ENCODE results near the gene SLC4A1. TPM values are rescaled to one million over a fixed set of nuclear protein-coding genes. Genes with fewer than 3 reads are reported as not detected.

The SLC4A1 gene
- polyA plus RNA-seq, 1 of the 3 experiments (the other 2 are of a cell fraction): not detected

DNA sequence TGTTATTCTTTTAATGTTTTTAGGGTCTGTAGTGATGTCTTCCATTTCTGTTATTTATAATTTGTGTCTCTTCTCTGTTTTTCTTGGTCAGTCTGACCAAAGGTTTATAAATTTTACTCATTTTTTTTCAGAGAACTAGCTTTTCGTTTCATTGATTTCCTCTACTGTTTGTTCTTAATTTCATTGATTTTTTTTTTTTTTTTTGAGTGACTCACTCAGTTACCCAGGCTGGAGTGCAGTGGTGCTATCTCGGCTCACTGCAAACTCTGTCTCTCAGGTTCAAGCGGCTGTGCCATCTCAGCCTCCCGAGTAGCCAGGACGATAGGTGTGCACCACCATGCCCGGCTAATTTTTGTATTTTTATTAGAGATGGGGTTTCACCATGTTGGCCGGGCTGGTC lies 35.9 kb downstream of the SLC4A1 start:
- TF ChIP-seq TCF12 (IDR thresholded peaks at IDR 0.05) (no peak), GATA2 (CRISPR knock-in tag; IDR thresholded peaks at IDR 0.05) (no peak), CHD2 (IDR thresholded peaks at IDR 0.05; ENCODE audit: low read length, partially characterized antibody) (no peak), NFIC (IDR thresholded peaks at IDR 0.05; ENCODE audit: borderline replicate concordance) (no peak), MXI1 (IDR thresholded peaks at IDR 0.05; ENCODE audit: low read depth, low read length) (no peak), YY1 (IDR thresholded peaks at IDR 0.05; ENCODE audit: low read depth) (no peak), MEF2A (IDR thresholded peaks at IDR 0.05; ENCODE audit: borderline replicate concordance, low read depth) (no peak), GABPA (IDR thresholded peaks at IDR 0.05; ENCODE audit: low read depth) (no peak), EP300 (IDR thresholded peaks at IDR 0.05; ENCODE audit: borderline replicate concordance in 1 of 2, low read depth in 1 of 2, low read length in 1 of 2) (no peak), RFX5 (IDR thresholded peaks at IDR 0.05; ENCODE audit: low read length) (no peak), FOSL2 (IDR thresholded peaks at IDR 0.05; ENCODE audit: borderline replicate concordance, low read depth) (no peak), SMC3 (IDR thresholded peaks at IDR 0.05; ENCODE audit: low read depth, low read length) (no peak), RAD21 (IDR thresholded peaks at IDR 0.05; ENCODE audit: low read length) (no peak), FOXM1 (IDR thresholded peaks at IDR 0.05; ENCODE audit: low read depth) (no peak), FOXJ3 (CRISPR knock-in tag; IDR thresholded peaks at IDR 0.05) (no peak), EZH2phosphoT487 (IDR thresholded peaks at IDR 0.05; ENCODE audit: borderline replicate concordance, low read depth) (no peak)
- TF ChIP-seq, protein P1, sequence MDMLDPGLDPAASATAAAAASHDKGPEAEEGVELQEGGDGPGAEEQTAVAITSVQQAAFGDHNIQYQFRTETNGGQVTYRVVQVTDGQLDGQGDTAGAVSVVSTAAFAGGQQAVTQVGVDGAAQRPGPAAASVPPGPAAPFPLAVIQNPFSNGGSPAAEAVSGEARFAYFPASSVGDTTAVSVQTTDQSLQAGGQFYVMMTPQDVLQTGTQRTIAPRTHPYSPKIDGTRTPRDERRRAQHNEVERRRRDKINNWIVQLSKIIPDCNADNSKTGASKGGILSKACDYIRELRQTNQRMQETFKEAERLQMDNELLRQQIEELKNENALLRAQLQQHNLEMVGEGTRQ (IDR thresholded peaks at IDR 0.05; ENCODE audit: borderline replicate concordance, low read depth, low read length): no peak
- TF ChIP-seq, protein P2, sequence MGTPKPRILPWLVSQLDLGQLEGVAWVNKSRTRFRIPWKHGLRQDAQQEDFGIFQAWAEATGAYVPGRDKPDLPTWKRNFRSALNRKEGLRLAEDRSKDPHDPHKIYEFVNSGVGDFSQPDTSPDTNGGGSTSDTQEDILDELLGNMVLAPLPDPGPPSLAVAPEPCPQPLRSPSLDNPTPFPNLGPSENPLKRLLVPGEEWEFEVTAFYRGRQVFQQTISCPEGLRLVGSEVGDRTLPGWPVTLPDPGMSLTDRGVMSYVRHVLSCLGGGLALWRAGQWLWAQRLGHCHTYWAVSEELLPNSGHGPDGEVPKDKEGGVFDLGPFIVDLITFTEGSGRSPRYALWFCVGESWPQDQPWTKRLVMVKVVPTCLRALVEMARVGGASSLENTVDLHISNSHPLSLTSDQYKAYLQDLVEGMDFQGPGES (IDR thresholded peaks at IDR 0.05; ENCODE audit: low read depth, low read length): no peak
- TF ChIP-seq, protein P3, sequence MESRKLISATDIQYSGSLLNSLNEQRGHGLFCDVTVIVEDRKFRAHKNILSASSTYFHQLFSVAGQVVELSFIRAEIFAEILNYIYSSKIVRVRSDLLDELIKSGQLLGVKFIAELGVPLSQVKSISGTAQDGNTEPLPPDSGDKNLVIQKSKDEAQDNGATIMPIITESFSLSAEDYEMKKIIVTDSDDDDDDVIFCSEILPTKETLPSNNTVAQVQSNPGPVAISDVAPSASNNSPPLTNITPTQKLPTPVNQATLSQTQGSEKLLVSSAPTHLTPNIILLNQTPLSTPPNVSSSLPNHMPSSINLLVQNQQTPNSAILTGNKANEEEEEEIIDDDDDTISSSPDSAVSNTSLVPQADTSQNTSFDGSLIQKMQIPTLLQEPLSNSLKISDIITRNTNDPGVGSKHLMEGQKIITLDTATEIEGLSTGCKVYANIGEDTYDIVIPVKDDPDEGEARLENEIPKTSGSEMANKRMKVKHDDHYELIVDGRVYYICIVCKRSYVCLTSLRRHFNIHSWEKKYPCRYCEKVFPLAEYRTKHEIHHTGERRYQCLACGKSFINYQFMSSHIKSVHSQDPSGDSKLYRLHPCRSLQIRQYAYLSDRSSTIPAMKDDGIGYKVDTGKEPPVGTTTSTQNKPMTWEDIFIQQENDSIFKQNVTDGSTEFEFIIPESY (IDR thresholded peaks at IDR 0.05; ENCODE audit: borderline replicate concordance, low read depth): no peak
- CTCF ChIA-PET: no interaction called here
- Histone ChIP-seq H3K9ac (no peak overlapping the region), H3F3A (replicated peaks; ENCODE audit: insufficient read depth) (no peaks in the 10 kb centered on the region), H3K79me2 (ENCODE audit: insufficient read depth) (no peaks in the 10 kb centered on the region), H3K9me2 (no peaks in the 10 kb centered on the region), H2AFZ (ENCODE audit: low read depth) (no peak overlapping the region), H4K20me1 (ENCODE audit: insufficient read depth) (no peaks in the 10 kb centered on the region), H3K4me1 (ENCODE audit: control insufficient read depth in 1 of 2, insufficient read depth in 2 of 2, low read depth in 1 of 2, low read length in 1 of 2) (0 out of 4 replicates have a peak, but pooled peaks cover 0 to 3% of the 10 kb centered on the region in 2 experiments), H3K27me3 (ENCODE audit: insufficient read depth) (no peaks in the 10 kb centered on the region), H3K4me3 (ENCODE audit: low read depth in 2 of 2, low read length in 1 of 2) (no peak overlapping the region), H3K4me2 (no peak overlapping the region), H3K9me3 (no peaks in the 10 kb centered on the region), H3K36me3 (replicated peaks in 1 of 2; ENCODE audit: control insufficient read depth in 1 of 2, insufficient read depth in 2 of 2, low read length in 1 of 2) (no peaks in the 10 kb centered on the region), H3K27ac (ENCODE audit: low read depth in 2 of 2, low read length in 1 of 2) (no peak overlapping the region)
- POLR2A ChIA-PET: interaction anchor here (0.6 kb wide), 2 partner anchors 45 to 68 kb away, joined by 3 read pairs; partner anchors contain the start of gene TMUB2
- no peak for DNase-seq
- WGBS (ENCODE audit: low lambda C conversion rate): 78% methylated on average over 7 of the region's 7 CpGs
